SK-N-SH (cell line): ENCODE data around the gene CCNY.

Source experiments
- EP300 ChIP-seq, 2 experiments: IDR thresholded peaks; 2 replicates each; pipeline versions ENCODE4 v1.4.0 to v1.6.1; 2012; ENCODE audit warnings: borderline replicate concordance in 1 of 2, low read depth in 1 of 2, low read length in 1 of 2
- EZH2phosphoT487 ChIP-seq: fragments of 200-600 bp; sonication (generic); IDR thresholded peaks from 2 replicates; pipeline ENCODE4 v1.6.1; 2017; ENCODE audit warnings: low read depth, mixed run types, mild to moderate bottlenecking, antibody characterized with exemption, moderate library complexity, borderline replicate concordance
- MAX ChIP-seq: IDR thresholded peaks from 2 replicates; pipeline ENCODE4 v1.4.0; 2012; ENCODE audit warnings: low read depth

- TF ChIP-seq EZH2phosphoT487 (no peak), EP300 (IDR thresholded peaks at IDR 0.05; ENCODE audit: borderline replicate concordance in 1 of 2, low read depth in 1 of 2, low read length in 1 of 2) (no peak), MAX (no peak)
Measured at GRCh38 chr10:35612385-35613106, 276.2 kb downstream of the CCNY start.
